ENCODE measurements around the gene RNF222. TPM values are rescaled to one million over a fixed set of nuclear protein-coding genes. Genes with fewer than 3 reads are reported as not detected.

RNF222 gene
- total RNA-seq, 2 donors from 2014 or later: not detected

DNA sequence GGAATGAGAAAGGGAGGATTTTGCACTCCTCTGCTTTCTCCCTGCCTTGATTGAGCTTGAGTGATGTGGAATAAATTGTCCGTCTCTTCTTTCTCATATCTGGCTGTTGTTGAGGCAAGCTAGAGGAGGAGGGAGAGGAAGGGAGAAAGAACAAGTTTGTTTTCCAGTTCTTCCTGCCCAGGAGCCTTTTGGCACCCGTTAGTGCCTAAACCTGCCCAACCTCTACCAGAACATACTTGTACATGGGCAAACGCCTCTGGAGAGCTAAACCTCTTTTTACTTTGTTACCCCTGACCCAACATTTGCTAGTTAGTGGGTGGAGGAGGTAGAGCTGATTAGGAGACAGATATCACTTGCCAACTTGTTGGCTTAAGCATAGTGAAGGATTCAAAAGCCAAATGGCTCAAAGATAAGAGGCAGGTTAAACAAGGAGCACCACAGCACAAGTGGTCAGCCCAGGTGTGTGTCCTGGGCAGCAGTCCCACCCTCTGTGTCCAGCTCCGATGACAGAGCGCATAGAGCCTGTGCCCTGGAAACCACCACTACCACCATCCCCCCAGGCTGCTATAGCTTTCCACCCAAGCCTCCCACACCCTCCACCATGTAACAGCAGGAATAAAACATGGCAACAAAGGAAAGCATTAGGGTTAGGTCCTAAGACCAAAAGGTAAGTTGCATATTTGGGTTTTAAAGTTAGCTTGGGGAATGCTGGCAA, 51.5 kb downstream of the RNF222 start:
- H3K27ac Mint-ChIP-seq: peak overlapping the region; percentile 54
- Histone ChIP-seq H3K9ac (ENCODE audit: extremely low read depth, low read length, poor library complexity, severe bottlenecking) (no peak overlapping the region), H3K4me3 (ENCODE audit: low read length) (no peak overlapping the region), H3K4me1 (ENCODE audit: control insufficient read depth, insufficient read depth, low read length) (peaks cover 6% of the 10 kb centered on the region), H3K9me3 (ENCODE audit: control insufficient read depth, low read length) (no peaks in the 10 kb centered on the region), H3K27me3 (ENCODE audit: control insufficient read depth, insufficient read depth, low read length, poor library complexity, severe bottlenecking) (no peaks in the 10 kb centered on the region), H3K36me3 (ENCODE audit: control insufficient read depth, insufficient read depth, low read length) (no peaks in the 10 kb centered on the region), H3K27ac (ENCODE audit: low read depth, low read length) (no peak overlapping the region)
- no peak for TF ChIP-seq CTCF (conservative IDR thresholded peaks at IDR 0.05)
- DNase-seq: no peak
- no peaks in the 10 kb centered on the region for H3K9me3 Mint-ChIP-seq
- peaks cover 24% of the 10 kb centered on the region for H3K4me1 Mint-ChIP-seq
- no peaks in the 10 kb centered on the region for H3K36me3 Mint-ChIP-seq (ENCODE audit: low read depth)
- 92 to 100% methylated on average over 1 to 5 of the region's 5 CpGs for WGBS, 2 experiments (ENCODE audit: insufficient coverage in 1 of 2, insufficient read length in 1 of 2)
- H3K27me3 Mint-ChIP-seq (ENCODE audit: insufficient read depth): no peaks in the 10 kb centered on the region
- H3K4me3 Mint-ChIP-seq: peak overlapping the region; percentile 51

DNA sequence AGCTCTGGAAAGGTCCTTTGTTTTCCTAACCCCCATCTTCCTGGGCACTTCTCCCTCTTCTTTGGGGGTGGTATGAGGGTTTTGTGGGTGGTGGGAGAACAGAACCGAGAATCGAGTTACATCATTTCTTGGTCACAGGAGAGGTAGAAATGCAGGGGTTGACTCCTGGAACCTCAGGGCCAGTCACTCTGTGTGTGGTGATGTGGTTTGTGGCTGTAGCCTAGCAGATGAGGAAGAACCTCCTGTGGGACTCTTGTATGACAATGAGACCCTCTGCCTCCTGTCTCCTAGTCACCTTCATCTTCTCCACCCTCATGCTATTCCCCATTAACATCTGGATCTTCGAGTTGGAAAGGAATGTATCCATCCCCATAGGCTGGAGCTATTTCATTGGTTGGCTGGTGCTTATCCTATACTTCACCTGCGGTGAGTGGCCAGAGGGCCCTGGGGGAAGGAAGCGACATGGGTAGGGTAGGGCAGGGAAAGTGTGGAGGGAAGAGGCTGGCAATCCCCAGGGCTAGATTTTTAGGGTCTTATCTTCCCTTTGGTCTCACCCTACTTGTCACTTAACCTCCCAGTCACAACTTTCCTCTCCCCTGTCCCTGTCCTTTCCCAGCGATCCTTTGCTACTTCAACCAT, 52.5 kb downstream of the RNF222 start:
- no peaks in the 10 kb centered on the region for H3K36me3 Mint-ChIP-seq (ENCODE audit: low read depth)
- H3K9ac ChIP-seq (ENCODE audit: extremely low read depth, low read length, poor library complexity, severe bottlenecking): no peak overlapping the region

GRCh38 chr17:8341456-8341855, 56.2 kb downstream of the RNF222 start:
- Histone ChIP-seq H3K4me1 (ENCODE audit: control insufficient read depth, insufficient read depth, low read length) (peaks cover 17% of the 10 kb centered on the region), H3K27ac (ENCODE audit: low read depth, low read length) (no peak overlapping the region), H3K4me3 (ENCODE audit: low read length) (no peak overlapping the region), H3K9ac (ENCODE audit: extremely low read depth, low read length, poor library complexity, severe bottlenecking) (no peak overlapping the region), H3K27me3 (ENCODE audit: control insufficient read depth, insufficient read depth, low read length, poor library complexity, severe bottlenecking) (no peaks in the 10 kb centered on the region), H3K9me3 (ENCODE audit: control insufficient read depth, low read length) (no peaks in the 10 kb centered on the region), H3K36me3 (ENCODE audit: control insufficient read depth, insufficient read depth, low read length) (no peaks in the 10 kb centered on the region)
- no peak overlapping the region for H3K4me3 Mint-ChIP-seq
- no peaks in the 10 kb centered on the region for H3K9me3 Mint-ChIP-seq
- 70 to 71% methylated on average over 1 to 4 of the region's 4 CpGs for WGBS, 2 experiments (ENCODE audit: insufficient coverage in 1 of 2, insufficient read length in 1 of 2)
- no peaks in the 10 kb centered on the region for H3K27me3 Mint-ChIP-seq (ENCODE audit: insufficient read depth)
- peak overlapping the region; percentile 77 for H3K27ac Mint-ChIP-seq
- peaks cover 36% of the 10 kb centered on the region for H3K4me1 Mint-ChIP-seq
- H3K36me3 Mint-ChIP-seq (ENCODE audit: low read depth): no peaks in the 10 kb centered on the region
- DNase-seq: peak; percentile 85
- no peak for TF ChIP-seq CTCF (conservative IDR thresholded peaks at IDR 0.05)

More for the DNA sequence above, 52.5 kb downstream of the RNF222 start:
- H3K27me3 Mint-ChIP-seq (ENCODE audit: insufficient read depth): no peaks in the 10 kb centered on the region
- H3K4me3 Mint-ChIP-seq: no peak overlapping the region
- H3K9me3 Mint-ChIP-seq: no peaks in the 10 kb centered on the region
- no peak overlapping the region for H3K27ac Mint-ChIP-seq
- H3K27ac ChIP-seq (ENCODE audit: low read depth, low read length): no peak overlapping the region
- no peak for TF ChIP-seq CTCF (conservative IDR thresholded peaks at IDR 0.05)
- H3K36me3 ChIP-seq (ENCODE audit: control insufficient read depth, insufficient read depth, low read length): no peaks in the 10 kb centered on the region
- no peak for DNase-seq
- H3K9me3 ChIP-seq (ENCODE audit: control insufficient read depth, low read length): no peaks in the 10 kb centered on the region
- 91 to 100% methylated on average over 1 to 6 of the region's 6 CpGs for WGBS, 2 experiments (ENCODE audit: insufficient coverage in 1 of 2, insufficient read length in 1 of 2)
- H3K4me1 Mint-ChIP-seq: peaks cover 25% of the 10 kb centered on the region
- H3K27me3 ChIP-seq (ENCODE audit: control insufficient read depth, insufficient read depth, low read length, poor library complexity, severe bottlenecking): no peaks in the 10 kb centered on the region
- H3K4me3 ChIP-seq (ENCODE audit: low read length): no peak overlapping the region
- H3K4me1 ChIP-seq (ENCODE audit: control insufficient read depth, insufficient read depth, low read length): peaks cover 6% of the 10 kb centered on the region

Other genes with a start within 250 kb of the RNF222 start
- 10 to 100 TPM; 38.3 to 53.7 TPM for gene PER1, start 245.4 kb downstream of the RNF222 start, total RNA-seq
- gene VAMP2, start 234.9 kb downstream of the RNF222 start, total RNA-seq: 10 to 100 TPM; 32.1 to 32.2 TPM
- gene TMEM107, start 221.4 kb downstream of the RNF222 start, total RNA-seq: 10 to 100 TPM; 26.2 to 27.7 TPM
- gene BORCS6, start 207.6 kb downstream of the RNF222 start, total RNA-seq: 1 to 10 TPM; 4.1 to 5.5 TPM
- 100 to 1,000 TPM in 1 of 2 donors, 10 to 100 TPM in 1; 90.5 to 122 TPM for gene AURKB, start 187.3 kb downstream of the RNF222 start, total RNA-seq
- gene CTC1, start 149.8 kb downstream of the RNF222 start, total RNA-seq: 10 to 100 TPM; 46.4 to 63.1 TPM
- gene PFAS, start 148.5 kb downstream of the RNF222 start, total RNA-seq: 100 to 1,000 TPM; 119 to 158 TPM
- gene RANGRF, start 109.2 kb downstream of the RNF222 start, total RNA-seq: 10 to 100 TPM; 34.0 to 36.3 TPM
- 1 to 10 TPM; 5.6 to 10.0 TPM for gene SLC25A35, start 102.4 kb downstream of the RNF222 start, total RNA-seq
- gene ARHGEF15, start 87.6 kb downstream of the RNF222 start, total RNA-seq: 1 to 10 TPM; 4.1 to 9.2 TPM
- not detected for gene ODF4, start 58.0 kb downstream of the RNF222 start, total RNA-seq
- gene RPL26, start 14.6 kb downstream of the RNF222 start, total RNA-seq: 1,000 to 10,000 TPM; 1,739 to 2,129 TPM
- 10 to 100 TPM; 60.4 to 61.2 TPM for gene NDEL1, start 38.1 kb upstream of the RNF222 start, total RNA-seq
- 100 to 1,000 TPM; 251 to 257 TPM for gene MYH10, start 232.9 kb upstream of the RNF222 start, total RNA-seq